HepG2 (cell line): ENCODE results near the gene NDRG2. TPM values are rescaled to one million over a fixed set of nuclear protein-coding genes. Genes with fewer than 3 reads are reported as not detected.

Experiments
- ATM ChIP-seq: fragments of 450-650 bp; IDR thresholded peaks from 2 replicates; pipeline ENCODE4 v1.7.1; 2017; ENCODE audit warnings: mild to moderate bottlenecking, borderline replicate concordance
- BATF2 ChIP-seq: sonication (generic); formaldehyde crosslinking; IDR thresholded peaks from 2 replicates; pipeline ENCODE4 v1.8.0; 2022; ENCODE audit warnings: mild to moderate bottlenecking, missing genetic modification reagents, moderate library complexity
- FOXK1 ChIP-seq: sonication (generic); formaldehyde crosslinking; IDR thresholded peaks from 2 replicates; pipeline ENCODE4 v1.4.0; 2020; ENCODE audit warnings: low read depth, missing genetic modification reagents, borderline replicate concordance
- KLF6 ChIP-seq: IDR thresholded peaks from 2 replicates; pipeline ENCODE4 v1.8.0; 2016; ENCODE audit warnings: missing biosample characterization, missing genetic modification reagents
- NR3C1 ChIP-seq: sonication (generic); formaldehyde crosslinking; IDR thresholded peaks from 2 replicates; pipeline ENCODE4 v1.4.0; 2020; ENCODE audit warnings: missing genetic modification reagents
- PPARG ChIP-seq: conservative IDR thresholded peaks from 2 replicates; pipeline ENCODE4 v1.6.1; 2016; ENCODE audit warnings: missing biosample characterization, missing genetic modification reagents
- ZBTB46 ChIP-seq: sonication (generic); formaldehyde crosslinking; IDR thresholded peaks from 2 replicates; pipeline ENCODE4 v1.4.0; 2020; ENCODE audit warnings: mild to moderate bottlenecking, missing genetic modification reagents, borderline replicate concordance
- ZNF280B ChIP-seq: sonication (generic); formaldehyde crosslinking; IDR thresholded peaks from 2 replicates; pipeline ENCODE4 v1.5.0; 2020; ENCODE audit warnings: missing genetic modification reagents, mild to moderate bottlenecking, borderline replicate concordance
- ZNF337 ChIP-seq: sonication (generic); formaldehyde crosslinking; IDR thresholded peaks from 2 replicates; pipeline ENCODE4 v1.5.1; 2020; ENCODE audit warnings: missing genetic modification reagents, low read depth, mild to moderate bottlenecking, borderline replicate concordance
- ZNF550 ChIP-seq: sonication (generic); formaldehyde crosslinking; IDR thresholded peaks from 2 replicates; pipeline ENCODE4 v1.4.0; 2020; ENCODE audit warnings: mild to moderate bottlenecking, missing genetic modification reagents, borderline replicate concordance
- ZNF562 ChIP-seq: sonication (generic); formaldehyde crosslinking; IDR thresholded peaks from 2 replicates; pipeline ENCODE4 v1.8.0; 2022; ENCODE audit warnings: missing genetic modification reagents, borderline replicate concordance
- ZNF646 ChIP-seq: sonication (generic); formaldehyde crosslinking; IDR thresholded peaks from 2 replicates; pipeline ENCODE4 v1.9.0; 2021; ENCODE audit warnings: mild to moderate bottlenecking, missing genetic modification reagents
- ZNF672 ChIP-seq: sonication (generic); formaldehyde crosslinking; IDR thresholded peaks from 2 replicates; pipeline ENCODE4 v1.8.1; 2022; ENCODE audit warnings: missing genetic modification reagents
- ZNF768 ChIP-seq: sonication (generic); formaldehyde crosslinking; IDR thresholded peaks from 2 replicates; pipeline ENCODE4 v1.4.0; 2020; ENCODE audit warnings: missing genetic modification reagents
- ZNF770 ChIP-seq: sonication (generic); formaldehyde crosslinking; IDR thresholded peaks from 2 replicates; pipeline ENCODE4 v1.5.0; 2020; ENCODE audit warnings: mild to moderate bottlenecking, missing genetic modification reagents
- polyA plus RNA-seq, 8 experiments: library from polyadenylated mRNA; depleted of rRNA in 3 of 8; stranded (reverse) in 7 of 8; unstranded in 1 of 8; fragments of >200 nt; fragmentation: Illumina TruSeq in 4 of 8; extraction: Trizol in 4 of 8; gene quantifications; 2 replicates each; pipeline versions ENCODE4 v1.2.1 to v1.2.3, GENCODE V29; 2011 to 2016; ENCODE audit warnings: low read depth in 4 of 8, missing spikeins in 1 of 8, mixed read lengths in 1 of 8; ENCODE audit not compliant: insufficient read depth in 1 of 8
- total RNA-seq, 5 experiments: library from RNA; depleted of rRNA; stranded (reverse); fragments of >200 nt; fragmentation: Illumina TruSeq; extraction: Trizol; gene quantifications; 2 replicates each; pipeline ENCODE4 v1.2.3, GENCODE V29; 2016; ENCODE audit warnings: low read depth in 1 of 5

The NDRG2 gene
- total and polyA plus RNA-seq, 2 of the 13 experiments (the other 11 are each of a cell fraction or from before 2014, with no cell fraction given): 27.2 to 189 TPM

- TF ChIP-seq ZNF646 (CRISPR knock-in tag) (no peak), KLF6 (no peak), ATM (no peak), NR3C1 (CRISPR knock-in tag) (no peak), ZNF337 (CRISPR knock-in tag) (0 out of 2 replicates have a peak, but pooled peaks have one; percentile 27), ZNF280B (peak; percentile 85; the same call in 1 of the 2 replicates), FOXK1 (peak; percentile 73; the same call in 1 of the 2 replicates), ZNF672 (no peak), ZNF768 (CRISPR knock-in tag) (peak; percentile 56; the same call in 1 of the 2 replicates), ZNF562 (CRISPR knock-in tag) (no peak), BATF2 (CRISPR knock-in tag) (no peak), PPARG (CRISPR knock-in tag) (no peak; the same call in 1 of the 2 replicates), ZBTB46 (CRISPR knock-in tag) (no peak), ZNF770 (CRISPR knock-in tag) (peak; percentile 44; the same call in 1 of the 2 replicates), ZNF550 (no peak)
Observed at GRCh38 chr14:20989787-20990600, 34.9 kb downstream of the NDRG2 start, which contains the start of gene METTL17 (continued).
